Measurements from ENCODE around the gene TIE1.

TIE1 gene

GRCh38 chr1:43348343-43348808 lies 47.6 kb downstream of the TIE1 start:
- H3K27ac ChIP-seq: peak overlapping the region in 9 of 11 experiments; percentile 28 to 77 (median 57); a peak in 13 of 22 replicates
- no peaks in the 10 kb centered on the region for H3K36me3 ChIP-seq
- TF ChIP-seq Cebpa-rat (IDR thresholded peaks at IDR 0.05): no peak
- H4K20me1 ChIP-seq: no peaks in the 10 kb centered on the region
- H3K9me3 ChIP-seq (replicated peaks in 1 of 11): no peaks in the 10 kb centered on the region
- peaks cover 24 to 46% (median 34%) of the 10 kb centered on the region in 10 experiments for H3K4me1 ChIP-seq
- H3K9ac ChIP-seq: peak overlapping the region; percentile 36 to 74 (median 67); a peak in 18 of 22 replicates
- H3K4me2 ChIP-seq: peak overlapping the region; percentile 71 to 92 (median 83)
- peak overlapping the region; percentile 49 to 71 (median 58) for H3K4me3 ChIP-seq
- H3K27me3 ChIP-seq: no peaks in the 10 kb centered on the region

DNA sequence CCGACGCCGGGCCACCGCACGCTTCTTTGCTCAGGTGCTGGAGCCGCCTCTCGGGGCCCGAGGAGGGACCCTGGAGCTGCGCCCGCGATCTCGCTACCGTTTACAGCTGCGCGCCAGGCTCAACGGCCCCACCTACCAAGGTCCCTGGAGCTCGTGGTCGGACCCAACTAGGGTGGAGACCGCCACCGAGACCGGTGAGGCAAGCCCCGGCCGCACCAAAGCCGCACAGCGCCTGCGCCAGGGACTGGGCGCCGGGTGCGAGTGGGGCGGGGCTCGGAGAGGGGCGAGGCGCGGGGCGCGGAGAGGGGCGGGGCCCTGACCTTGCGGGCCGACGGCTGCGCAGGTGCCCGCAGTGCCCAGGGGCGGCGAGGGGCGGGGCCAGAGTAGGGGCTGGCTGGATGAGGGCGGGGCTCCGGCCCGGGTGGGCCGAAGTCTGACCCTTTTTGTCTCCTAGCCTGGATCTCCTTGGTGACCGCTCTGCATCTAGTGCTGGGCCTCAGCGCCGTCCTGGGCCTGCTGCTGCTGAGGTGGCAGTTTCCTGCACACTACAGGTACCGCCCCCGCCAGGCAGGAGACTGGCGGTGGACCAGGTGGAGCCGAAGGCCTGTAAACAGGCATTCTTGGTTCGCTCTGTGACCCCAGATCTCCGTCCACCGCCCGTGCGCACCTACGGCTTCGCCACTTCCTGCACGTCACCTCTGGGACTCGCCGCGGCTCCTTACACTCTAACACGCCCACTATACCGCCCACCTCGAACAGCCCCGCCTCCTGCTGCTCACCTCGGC lies 48.2 kb downstream of the TIE1 start:
- TF ChIP-seq Cebpa-rat (IDR thresholded peaks at IDR 0.05): no peak
- Histone ChIP-seq H3K4me1 (peaks cover 24 to 46% (median 34%) of the 10 kb centered on the region in 10 experiments), H4K20me1 (no peaks in the 10 kb centered on the region), H3K27me3 (no peaks in the 10 kb centered on the region), H3K27ac (peak overlapping the region in 10 of 11 experiments; percentile 38 to 77 (median 60); a peak in 19 of 22 replicates), H3K4me3 (peak overlapping the region; percentile 49 to 71 (median 58)), H3K36me3 (no peaks in the 10 kb centered on the region), H3K9ac (peak overlapping the region; percentile 36 to 74 (median 67); a peak in 21 of 22 replicates), H3K4me2 (peak overlapping the region; percentile 71 to 92 (median 83)), H3K9me3 (replicated peaks in 1 of 11) (no peaks in the 10 kb centered on the region)

DNA sequence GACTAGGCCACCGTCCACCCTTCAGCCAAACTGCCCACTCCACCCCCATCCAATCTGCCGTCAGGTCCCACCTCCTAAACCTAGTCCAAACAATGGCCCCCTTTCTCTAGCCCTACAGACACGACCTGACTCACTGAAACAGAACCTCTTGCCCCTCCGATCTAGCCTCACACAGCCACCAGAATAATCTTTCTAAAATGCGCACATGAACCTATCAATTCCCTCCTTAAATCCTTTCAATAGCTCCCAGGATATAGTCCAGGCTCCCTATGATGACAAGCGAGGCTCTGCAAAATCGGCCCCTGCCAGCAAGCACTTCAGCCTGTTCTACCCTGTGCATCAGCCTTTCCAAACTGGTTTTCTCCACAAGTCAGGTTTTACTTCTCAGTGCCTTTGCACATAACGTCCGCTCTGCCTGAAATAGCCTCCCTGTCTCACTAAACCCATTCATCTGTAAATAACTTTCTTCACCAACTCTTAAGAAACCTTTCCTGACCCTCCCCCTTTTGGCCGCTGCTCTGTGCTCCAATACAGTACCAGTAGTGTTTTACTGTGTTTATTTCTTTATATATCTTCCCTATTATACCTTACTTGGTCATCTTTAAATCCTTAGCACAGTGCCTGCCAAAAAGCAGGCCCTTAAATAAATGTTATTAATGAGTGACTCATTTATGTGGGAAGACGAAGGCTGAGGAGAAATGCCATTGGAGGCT lies 49.0 kb downstream of the TIE1 start:
- peak overlapping the region; percentile 36 to 74 (median 67); a peak in 19 of 22 replicates for H3K9ac ChIP-seq
- H3K4me1 ChIP-seq: peaks cover 24 to 46% (median 34%) of the 10 kb centered on the region in 10 experiments
- H3K9me3 ChIP-seq (replicated peaks in 1 of 11): no peaks in the 10 kb centered on the region
- H3K4me2 ChIP-seq: peak overlapping the region; percentile 71 to 92 (median 83)
- peak overlapping the region; percentile 49 to 71 (median 58) for H3K4me3 ChIP-seq
- no peak for TF ChIP-seq Cebpa-rat (IDR thresholded peaks at IDR 0.05)
- peak overlapping the region in 9 of 11 experiments; percentile 38 to 77 (median 62); a peak in 18 of 22 replicates for H3K27ac ChIP-seq
- H4K20me1 ChIP-seq: no peaks in the 10 kb centered on the region
- H3K27me3 ChIP-seq: no peaks in the 10 kb centered on the region
- H3K36me3 ChIP-seq: no peaks in the 10 kb centered on the region

DNA sequence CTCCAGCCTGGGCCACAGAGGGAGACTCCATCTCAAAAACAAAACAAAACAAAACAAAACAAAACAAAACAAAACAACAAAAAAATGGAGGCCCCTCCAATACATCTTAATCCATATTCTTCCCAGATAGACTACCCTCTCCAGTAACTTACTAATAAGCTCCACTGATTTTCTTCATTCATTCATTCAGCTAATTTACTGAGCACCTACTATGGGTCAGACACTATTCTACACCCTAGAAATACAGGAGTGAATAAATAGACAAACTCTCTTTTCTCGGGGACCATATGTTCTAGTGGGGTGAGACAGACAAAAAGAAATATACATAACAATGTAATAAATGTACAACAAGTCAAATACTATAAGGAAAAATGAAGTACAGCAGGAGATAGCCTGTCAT lies 50.2 kb downstream of the TIE1 start:
- H3K4me3 ChIP-seq: no peak overlapping the region
- TF ChIP-seq Cebpa-rat (IDR thresholded peaks at IDR 0.05): no peak
- no peaks in the 10 kb centered on the region for H3K9me3 ChIP-seq (replicated peaks in 1 of 11)
- H3K36me3 ChIP-seq: no peaks in the 10 kb centered on the region
- H3K27ac ChIP-seq: no peak overlapping the region
- H4K20me1 ChIP-seq: no peaks in the 10 kb centered on the region
- peaks cover 18 to 46% (median 33%) of the 10 kb centered on the region in 10 experiments for H3K4me1 ChIP-seq
- no peak overlapping the region for H3K9ac ChIP-seq
- H3K27me3 ChIP-seq: no peaks in the 10 kb centered on the region
- peak overlapping the region in 1 of 11 experiments; percentile 2; a peak in 1 of 22 replicates for H3K4me2 ChIP-seq

GRCh38 chr1:43351421-43352350 lies 50.9 kb downstream of the TIE1 start:
- H4K20me1 ChIP-seq: no peaks in the 10 kb centered on the region
- H3K4me2 ChIP-seq: peak overlapping the region in 2 of 11 experiments; percentile 23 to 64; a peak in 3 of 22 replicates
- no peak for TF ChIP-seq Cebpa-rat (IDR thresholded peaks at IDR 0.05)
- no peaks in the 10 kb centered on the region for H3K9me3 ChIP-seq (replicated peaks in 1 of 11)
- no peak overlapping the region for H3K9ac ChIP-seq
- H3K4me3 ChIP-seq: no peak overlapping the region
- H3K36me3 ChIP-seq: no peaks in the 10 kb centered on the region
- H3K4me1 ChIP-seq: peaks cover 18 to 46% (median 33%) of the 10 kb centered on the region in 10 experiments
- H3K27me3 ChIP-seq: no peaks in the 10 kb centered on the region
- H3K27ac ChIP-seq: no peak overlapping the region; a peak in 1 of 22 replicates

GRCh38 chr1:43352351-43352705 lies 51.5 kb downstream of the TIE1 start:
- Histone ChIP-seq H3K9ac (no peak overlapping the region), H3K9me3 (replicated peaks in 1 of 11) (no peaks in the 10 kb centered on the region), H3K27me3 (no peaks in the 10 kb centered on the region), H3K4me1 (peaks cover 23 to 47% (median 34%) of the 10 kb centered on the region in 10 experiments), H3K36me3 (no peaks in the 10 kb centered on the region), H3K4me2 (peak overlapping the region in 7 of 11 experiments; percentile 7 to 64 (median 23); a peak in 11 of 22 replicates), H3K27ac (no peak overlapping the region; a peak in 1 of 22 replicates), H3K4me3 (no peak overlapping the region), H4K20me1 (no peaks in the 10 kb centered on the region)
- TF ChIP-seq Cebpa-rat (IDR thresholded peaks at IDR 0.05): no peak

DNA sequence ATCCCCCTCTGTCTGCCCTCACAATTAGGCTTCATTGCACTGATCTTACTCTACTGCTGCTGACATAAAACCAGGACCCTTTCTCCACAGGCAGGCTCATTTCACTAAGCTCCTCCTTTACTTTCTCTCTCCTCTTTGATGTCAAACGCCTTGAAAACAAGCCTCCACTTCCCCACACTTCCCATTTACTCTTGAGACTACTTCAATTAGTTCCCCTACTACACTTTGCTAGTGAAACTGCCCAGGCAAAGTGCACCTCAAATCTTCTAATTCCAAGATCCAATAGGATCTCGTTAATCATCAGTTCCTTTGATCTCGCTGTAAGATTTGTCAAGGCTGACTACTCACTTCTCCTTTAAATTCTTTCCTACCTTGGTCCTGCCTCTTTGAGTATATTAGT lies 52.1 kb downstream of the TIE1 start:
- peak overlapping the region in 7 of 11 experiments; percentile 7 to 64 (median 14); a peak in 9 of 22 replicates for H3K4me2 ChIP-seq
- no peak overlapping the region for H3K9ac ChIP-seq
- no peak for TF ChIP-seq Cebpa-rat (IDR thresholded peaks at IDR 0.05)

GRCh38 chr1:43354471-43354870 lies 53.7 kb downstream of the TIE1 start:
- Histone ChIP-seq H3K4me1 (peaks cover 34 to 47% (median 37%) of the 10 kb centered on the region in 10 experiments), H3K36me3 (peaks cover 0 to under 1% (median 0%) of the 10 kb centered on the region in 11 experiments; a peak in 2 of 22 replicates), H3K9me3 (replicated peaks in 1 of 11) (no peaks in the 10 kb centered on the region), H3K9ac (no peak overlapping the region), H3K4me2 (no peak overlapping the region), H4K20me1 (peaks cover 0 to 7% (median 2%) of the 10 kb centered on the region in 11 experiments; a peak in 10 of 22 replicates), H3K27me3 (no peaks in the 10 kb centered on the region), H3K27ac (no peak overlapping the region), H3K4me3 (no peak overlapping the region)
- TF ChIP-seq Cebpa-rat (IDR thresholded peaks at IDR 0.05): no peak

More for the DNA sequence above, 52.1 kb downstream of the TIE1 start:
- H3K9me3 ChIP-seq (replicated peaks in 1 of 11): no peaks in the 10 kb centered on the region
- no peaks in the 10 kb centered on the region for H4K20me1 ChIP-seq
- H3K27ac ChIP-seq: no peak overlapping the region
- no peaks in the 10 kb centered on the region for H3K27me3 ChIP-seq
- H3K4me3 ChIP-seq: no peak overlapping the region
- no peaks in the 10 kb centered on the region for H3K36me3 ChIP-seq
- peaks cover 29 to 52% (median 39%) of the 10 kb centered on the region in 10 experiments for H3K4me1 ChIP-seq
